Vagina (tissue), 2 donors: ENCODE data around the gene CD300H.

Source experiments
- CTCF ChIP-seq, 3 experiments: fragments of 450-650 bp in 2 of 3; fragments of 200-600 bp in 1 of 3; sonication (generic) in 1 of 3; IDR thresholded peaks; one replicate each; pipeline ENCODE4 v1.5.1; 2017 to 2019; ENCODE audit warnings: antibody characterized with exemption in 3 of 3, mild to moderate bottlenecking in 2 of 3, moderate library complexity in 2 of 3
- POLR2AphosphoS5 ChIP-seq, 2 donors: sonication (generic); formaldehyde crosslinking; IDR thresholded peaks; one replicate each; pipeline ENCODE4 v1.9.0; 2017; ENCODE audit warnings: antibody characterized with exemption in 2 of 2, mild to moderate bottlenecking in 2 of 2, low read depth in 1 of 2; ENCODE audit not compliant: insufficient read depth in 1 of 2

GRCh38 chr17:74512036-74512435, 55.3 kb downstream of the CD300H start:
- TF ChIP-seq POLR2AphosphoS5 (IDR thresholded peaks at IDR 0.05; ENCODE audit: insufficient read depth in 1 of 2, low read depth in 1 of 2) (no peak), CTCF (IDR thresholded peaks at IDR 0.05) (no peak)
